ENCODE results near the gene KLHL40. TPM values are rescaled to one million over a fixed set of nuclear protein-coding genes. Genes with fewer than 3 reads are reported as not detected.

The KLHL40 gene
- total RNA-seq, 2 experiments from 2014 or later = not detected

DNA sequence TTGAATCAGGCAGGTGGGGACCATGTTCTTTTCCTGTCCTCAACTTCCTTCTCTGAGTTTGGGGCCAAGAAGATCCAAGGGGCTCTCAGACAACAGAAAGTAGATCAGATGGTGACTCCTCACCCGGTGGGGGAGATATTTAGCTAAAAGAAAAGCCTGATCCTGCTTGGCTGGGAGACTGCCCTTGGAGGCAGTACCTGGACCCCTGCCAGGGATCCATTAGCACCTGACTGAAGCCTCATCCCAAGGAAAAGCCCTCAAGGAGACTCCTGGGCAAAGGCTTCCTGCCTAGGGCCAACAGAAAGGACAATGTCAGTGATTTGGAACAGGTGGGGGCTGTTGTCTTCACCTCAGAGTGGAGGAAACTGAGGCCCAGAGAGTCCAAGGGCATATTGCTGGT, 50.7 kb downstream of the KLHL40 start:
- DNase-seq (ENCODE audit: low spot score) = no peak
- Histone ChIP-seq H4K20me1 (ENCODE audit: insufficient read depth, low read length) (no peaks in the 10 kb centered on the region), H3K4me2 (ENCODE audit: low read length) (no peak overlapping the region), H3K9me3 (ENCODE audit: low read length) (no peaks in the 10 kb centered on the region), H3K4me1 (ENCODE audit: insufficient read depth, low read length, poor library complexity, severe bottlenecking) (no peaks in the 10 kb centered on the region), H3K79me2 (ENCODE audit: insufficient read depth, low read depth, low read length) (no peaks in the 10 kb centered on the region), H3K36me3 (ENCODE audit: insufficient read depth, low read length) (no peaks in the 10 kb centered on the region), H3K9me2 (ENCODE audit: insufficient read depth, low read length) (no peaks in the 10 kb centered on the region), H3K4me3 (ENCODE audit: low read depth, low read length, poor library complexity, severe bottlenecking) (no peak overlapping the region), H3K27ac (ENCODE audit: low read depth, low read length, poor library complexity, severe bottlenecking) (no peak overlapping the region), H2AFZ (ENCODE audit: low read length) (no peak overlapping the region)
- no peak for TF ChIP-seq EZH2phosphoT487 (IDR thresholded peaks at IDR 0.05; ENCODE audit: borderline replicate concordance, low read depth, low read length)
- TF ChIP-seq, protein P1, sequence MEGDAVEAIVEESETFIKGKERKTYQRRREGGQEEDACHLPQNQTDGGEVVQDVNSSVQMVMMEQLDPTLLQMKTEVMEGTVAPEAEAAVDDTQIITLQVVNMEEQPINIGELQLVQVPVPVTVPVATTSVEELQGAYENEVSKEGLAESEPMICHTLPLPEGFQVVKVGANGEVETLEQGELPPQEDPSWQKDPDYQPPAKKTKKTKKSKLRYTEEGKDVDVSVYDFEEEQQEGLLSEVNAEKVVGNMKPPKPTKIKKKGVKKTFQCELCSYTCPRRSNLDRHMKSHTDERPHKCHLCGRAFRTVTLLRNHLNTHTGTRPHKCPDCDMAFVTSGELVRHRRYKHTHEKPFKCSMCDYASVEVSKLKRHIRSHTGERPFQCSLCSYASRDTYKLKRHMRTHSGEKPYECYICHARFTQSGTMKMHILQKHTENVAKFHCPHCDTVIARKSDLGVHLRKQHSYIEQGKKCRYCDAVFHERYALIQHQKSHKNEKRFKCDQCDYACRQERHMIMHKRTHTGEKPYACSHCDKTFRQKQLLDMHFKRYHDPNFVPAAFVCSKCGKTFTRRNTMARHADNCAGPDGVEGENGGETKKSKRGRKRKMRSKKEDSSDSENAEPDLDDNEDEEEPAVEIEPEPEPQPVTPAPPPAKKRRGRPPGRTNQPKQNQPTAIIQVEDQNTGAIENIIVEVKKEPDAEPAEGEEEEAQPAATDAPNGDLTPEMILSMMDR (conservative IDR thresholded peaks at IDR 0.05; ENCODE audit: low read length) = no peak
- POLR2A ChIA-PET = no interaction called here
- no TSS peak for BruUV-seq (replicated peaks)
- intact Hi-C loops (cut with micrococcal nuclease; ENCODE audit: unreplicated experiment) = no loop called here
- CTCF ChIA-PET (ENCODE audit: unreplicated experiment) = no interaction called here

DNA sequence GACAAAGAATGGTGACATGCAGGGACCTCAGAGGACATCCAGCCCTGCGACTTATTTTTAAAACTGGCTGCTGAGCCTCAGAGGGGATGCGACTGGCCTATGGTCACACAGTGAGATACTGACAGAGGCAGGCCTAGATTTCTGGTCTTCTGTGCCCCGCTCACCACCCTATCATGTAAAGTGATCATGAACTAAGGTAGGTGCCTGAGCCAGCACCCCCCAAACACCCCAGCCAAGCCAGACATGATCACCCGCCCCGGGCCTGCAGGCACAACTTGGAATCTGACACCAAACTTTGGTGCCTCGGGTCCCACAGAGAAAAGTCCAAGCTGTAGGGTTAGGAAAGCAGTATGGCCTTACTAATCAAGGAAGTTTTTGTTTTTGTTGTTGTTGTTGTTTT, 51.2 kb downstream of the KLHL40 start:
- intact Hi-C loops (cut with micrococcal nuclease; ENCODE audit: unreplicated experiment) = no loop called here

GRCh38 chr3:42739401-42740158, 54.2 kb downstream of the KLHL40 start:
- TF ChIP-seq, protein P1 (conservative IDR thresholded peaks at IDR 0.05; ENCODE audit: low read length) = no peak
- no peak for TF ChIP-seq EZH2phosphoT487 (IDR thresholded peaks at IDR 0.05; ENCODE audit: borderline replicate concordance, low read depth, low read length)
- CTCF ChIA-PET (ENCODE audit: unreplicated experiment) = no interaction called here

More for the DNA sequence above, 51.2 kb downstream of the KLHL40 start:
- no peaks in the 10 kb centered on the region for H3K79me2 ChIP-seq (ENCODE audit: insufficient read depth, low read depth, low read length)
- H4K20me1 ChIP-seq (ENCODE audit: insufficient read depth, low read length) = no peaks in the 10 kb centered on the region
- POLR2A ChIA-PET = no interaction called here
- H3K9me2 ChIP-seq (ENCODE audit: insufficient read depth, low read length) = no peaks in the 10 kb centered on the region
- TF ChIP-seq, protein P1 (conservative IDR thresholded peaks at IDR 0.05; ENCODE audit: low read length) = no peak
- no peak for TF ChIP-seq EZH2phosphoT487 (IDR thresholded peaks at IDR 0.05; ENCODE audit: borderline replicate concordance, low read depth, low read length)
- DNase-seq (ENCODE audit: low spot score) = no peak
- no peak overlapping the region for H3K27ac ChIP-seq (ENCODE audit: low read depth, low read length, poor library complexity, severe bottlenecking)
- no TSS peak for BruUV-seq (replicated peaks)
- CTCF ChIA-PET (ENCODE audit: unreplicated experiment) = no interaction called here
- H3K4me1 ChIP-seq (ENCODE audit: insufficient read depth, low read length, poor library complexity, severe bottlenecking) = no peaks in the 10 kb centered on the region
- no peaks in the 10 kb centered on the region for H3K36me3 ChIP-seq (ENCODE audit: insufficient read depth, low read length)
- H3K4me2 ChIP-seq (ENCODE audit: low read length) = no peak overlapping the region
- H3K4me3 ChIP-seq (ENCODE audit: low read depth, low read length, poor library complexity, severe bottlenecking) = no peak overlapping the region
- no peaks in the 10 kb centered on the region for H3K9me3 ChIP-seq (ENCODE audit: low read length)
- no peak overlapping the region for H2AFZ ChIP-seq (ENCODE audit: low read length)

More at GRCh38 chr3:42739401-42740158, 54.2 kb downstream of the KLHL40 start:
- no peaks in the 10 kb centered on the region for H3K9me2 ChIP-seq (ENCODE audit: insufficient read depth, low read length)
- H3K4me3 ChIP-seq (ENCODE audit: low read depth, low read length, poor library complexity, severe bottlenecking) = no peak overlapping the region
- no peaks in the 10 kb centered on the region for H3K36me3 ChIP-seq (ENCODE audit: insufficient read depth, low read length)
- no peaks in the 10 kb centered on the region for H3K9me3 ChIP-seq (ENCODE audit: low read length)
- H3K79me2 ChIP-seq (ENCODE audit: insufficient read depth, low read depth, low read length) = no peaks in the 10 kb centered on the region
- no peaks in the 10 kb centered on the region for H4K20me1 ChIP-seq (ENCODE audit: insufficient read depth, low read length)
- DNase-seq (ENCODE audit: low spot score) = no peak
- BruUV-seq (replicated peaks) = no TSS peak
- POLR2A ChIA-PET = no interaction called here
- intact Hi-C loops (cut with micrococcal nuclease; ENCODE audit: unreplicated experiment) = loop anchor here (10.0 kb wide), 1 partner anchor 85 kb away; the partner anchor contains the start of gene ZBTB47
- H3K4me2 ChIP-seq (ENCODE audit: low read length) = no peak overlapping the region
- no peak overlapping the region for H3K27ac ChIP-seq (ENCODE audit: low read depth, low read length, poor library complexity, severe bottlenecking)
- H2AFZ ChIP-seq (ENCODE audit: low read length) = no peak overlapping the region
- no peaks in the 10 kb centered on the region for H3K4me1 ChIP-seq (ENCODE audit: insufficient read depth, low read length, poor library complexity, severe bottlenecking)

Data from OCI-LY7 (cell line).